Astrocyte of the cerebellum (primary cell): ENCODE measurements around the gene COA8.

Experiments used
- DNase-seq: peaks from one replicate; pipeline ENCODE4 v3.0.0-alpha.2; 2011; ENCODE audit warnings: low read depth
- H3K4me3 ChIP-seq: 2 replicates; pipeline ENCODE4 v1.5.1; 2011; ENCODE audit warnings: mild to moderate bottlenecking, low read depth, low read length, moderate library complexity
- in situ Hi-C: cut with HindIII; loops from 2 replicates; pipeline ENCODE4 v1.10.0; 2017; ENCODE audit warnings: low sequenced_read_pairs
- TF ChIP-seq, protein P1 (sequence below): IDR thresholded peaks from 2 replicates; pipeline ENCODE4 v1.5.1; 2012; ENCODE audit warnings: low read length, low read depth, moderate library complexity, mild to moderate bottlenecking; ENCODE audit errors: missing control alignments

Gene COA8

DNA sequence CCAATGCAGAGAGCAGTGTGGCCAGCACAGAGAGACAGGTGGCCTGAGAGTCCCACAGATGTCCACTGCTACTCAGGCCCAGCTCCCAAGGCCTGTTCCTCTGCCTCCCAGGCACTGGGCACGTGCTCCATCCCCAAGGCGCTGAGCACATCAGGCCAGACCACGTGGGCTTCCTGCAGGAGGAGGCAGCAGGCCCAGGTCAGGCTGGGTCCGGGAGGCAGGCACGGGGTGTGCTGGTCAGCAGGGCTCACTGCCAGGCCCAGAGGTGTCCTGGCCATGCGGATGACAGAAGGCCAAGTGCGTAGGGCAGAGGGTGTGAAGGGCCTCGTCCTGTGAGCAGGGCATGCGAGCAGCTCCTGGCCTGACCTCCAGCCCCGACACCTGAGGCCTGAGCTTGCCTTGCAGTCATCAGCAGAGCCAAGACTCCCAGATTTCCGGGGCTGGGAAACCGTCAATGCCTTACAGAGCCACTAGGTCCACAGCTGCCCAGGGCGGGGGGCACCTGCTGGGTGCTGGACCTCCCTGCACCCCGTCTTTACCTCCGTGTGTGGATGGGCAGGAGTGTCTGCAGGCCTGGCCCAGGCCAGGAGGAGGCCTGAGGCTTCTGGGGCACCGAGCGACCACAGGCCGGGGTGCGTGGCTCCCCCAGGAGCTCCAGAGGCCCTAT, 18.9 kb upstream of the COA8 start:
- no peak for DNase-seq
- TF ChIP-seq, protein P1, sequence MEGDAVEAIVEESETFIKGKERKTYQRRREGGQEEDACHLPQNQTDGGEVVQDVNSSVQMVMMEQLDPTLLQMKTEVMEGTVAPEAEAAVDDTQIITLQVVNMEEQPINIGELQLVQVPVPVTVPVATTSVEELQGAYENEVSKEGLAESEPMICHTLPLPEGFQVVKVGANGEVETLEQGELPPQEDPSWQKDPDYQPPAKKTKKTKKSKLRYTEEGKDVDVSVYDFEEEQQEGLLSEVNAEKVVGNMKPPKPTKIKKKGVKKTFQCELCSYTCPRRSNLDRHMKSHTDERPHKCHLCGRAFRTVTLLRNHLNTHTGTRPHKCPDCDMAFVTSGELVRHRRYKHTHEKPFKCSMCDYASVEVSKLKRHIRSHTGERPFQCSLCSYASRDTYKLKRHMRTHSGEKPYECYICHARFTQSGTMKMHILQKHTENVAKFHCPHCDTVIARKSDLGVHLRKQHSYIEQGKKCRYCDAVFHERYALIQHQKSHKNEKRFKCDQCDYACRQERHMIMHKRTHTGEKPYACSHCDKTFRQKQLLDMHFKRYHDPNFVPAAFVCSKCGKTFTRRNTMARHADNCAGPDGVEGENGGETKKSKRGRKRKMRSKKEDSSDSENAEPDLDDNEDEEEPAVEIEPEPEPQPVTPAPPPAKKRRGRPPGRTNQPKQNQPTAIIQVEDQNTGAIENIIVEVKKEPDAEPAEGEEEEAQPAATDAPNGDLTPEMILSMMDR: no peak
- in situ Hi-C loops: no loop called here
- no peak overlapping the region for H3K4me3 ChIP-seq

DNA sequence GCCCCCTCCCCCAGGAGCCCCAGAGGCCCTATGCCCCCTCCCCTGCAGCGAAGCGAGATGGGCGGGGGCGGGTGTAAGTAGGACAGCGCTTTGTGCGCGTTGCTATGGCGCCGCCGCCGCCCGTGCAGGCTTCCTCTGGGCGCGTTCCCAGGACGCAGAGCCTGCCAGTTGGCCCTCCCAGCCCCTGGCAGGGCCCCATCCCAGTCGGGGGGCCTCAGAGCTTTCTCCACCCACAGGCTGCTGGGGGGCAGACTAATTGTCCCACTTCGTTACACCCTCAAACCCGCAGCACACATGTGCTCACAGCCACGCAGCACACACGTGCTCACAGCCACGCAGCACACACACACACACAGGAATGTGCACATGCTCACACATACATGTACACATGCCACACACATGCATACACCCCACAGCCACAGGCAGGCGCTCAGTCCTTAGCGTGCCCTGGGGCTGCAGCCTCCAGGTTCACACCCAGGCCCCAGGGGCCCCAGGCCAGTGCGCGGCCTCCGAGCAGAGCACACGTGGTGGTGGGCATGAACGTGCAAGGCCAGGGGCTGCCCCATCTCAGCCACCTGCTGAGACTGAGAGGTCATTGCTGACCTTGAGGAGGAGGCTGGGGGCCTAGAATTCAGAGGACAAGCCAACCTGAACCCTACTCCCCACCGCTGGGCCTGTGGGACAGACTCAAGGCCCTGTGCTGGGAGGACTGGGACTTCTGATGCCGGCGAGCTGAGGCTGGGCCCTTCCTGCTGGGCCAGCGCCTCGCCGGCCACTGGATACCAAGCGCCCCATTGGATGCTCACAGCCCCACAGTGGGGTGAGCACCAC, 18.2 kb upstream of the COA8 start:
- DNase-seq: no peak
- TF ChIP-seq, protein P1: no peak
- no peak overlapping the region for H3K4me3 ChIP-seq
- in situ Hi-C loops: no loop called here

DNA sequence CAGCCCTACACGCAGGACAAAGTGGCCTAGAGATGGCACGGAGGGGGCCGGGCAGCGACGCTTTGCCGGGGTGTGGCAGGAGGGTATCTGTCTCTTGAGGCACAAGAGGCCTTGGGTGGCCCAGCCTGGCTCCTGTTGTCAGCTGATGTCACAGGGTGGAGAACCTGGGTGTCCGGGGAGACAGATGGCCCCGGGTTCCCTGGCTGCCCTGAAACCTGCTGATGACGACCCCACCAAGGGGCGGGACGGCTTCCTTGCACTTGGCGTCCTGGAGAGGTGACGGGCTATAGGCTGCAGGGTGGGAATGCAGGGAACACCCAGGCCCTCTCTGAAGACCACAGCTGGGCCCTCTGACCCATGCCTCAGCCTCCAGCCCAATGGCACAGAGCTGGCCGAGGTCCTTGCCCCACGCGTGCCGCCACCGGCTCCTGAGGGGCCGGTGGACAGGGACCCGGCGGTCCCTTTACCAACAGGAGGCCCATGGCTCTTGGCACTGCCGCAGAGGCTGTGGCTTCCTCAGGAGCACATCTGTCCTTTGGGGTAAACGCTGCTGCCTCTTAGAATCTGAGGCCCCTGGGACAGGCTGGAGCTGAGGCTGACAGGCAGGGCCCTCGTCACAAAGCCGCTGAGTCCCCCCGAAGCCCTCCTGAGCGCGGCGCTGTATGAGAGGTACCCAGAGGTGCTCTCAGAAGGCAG, 17.4 kb upstream of the COA8 start:
- no peak for DNase-seq
- in situ Hi-C loops: no loop called here
- TF ChIP-seq, protein P1: no peak
- no peak overlapping the region for H3K4me3 ChIP-seq

DNA sequence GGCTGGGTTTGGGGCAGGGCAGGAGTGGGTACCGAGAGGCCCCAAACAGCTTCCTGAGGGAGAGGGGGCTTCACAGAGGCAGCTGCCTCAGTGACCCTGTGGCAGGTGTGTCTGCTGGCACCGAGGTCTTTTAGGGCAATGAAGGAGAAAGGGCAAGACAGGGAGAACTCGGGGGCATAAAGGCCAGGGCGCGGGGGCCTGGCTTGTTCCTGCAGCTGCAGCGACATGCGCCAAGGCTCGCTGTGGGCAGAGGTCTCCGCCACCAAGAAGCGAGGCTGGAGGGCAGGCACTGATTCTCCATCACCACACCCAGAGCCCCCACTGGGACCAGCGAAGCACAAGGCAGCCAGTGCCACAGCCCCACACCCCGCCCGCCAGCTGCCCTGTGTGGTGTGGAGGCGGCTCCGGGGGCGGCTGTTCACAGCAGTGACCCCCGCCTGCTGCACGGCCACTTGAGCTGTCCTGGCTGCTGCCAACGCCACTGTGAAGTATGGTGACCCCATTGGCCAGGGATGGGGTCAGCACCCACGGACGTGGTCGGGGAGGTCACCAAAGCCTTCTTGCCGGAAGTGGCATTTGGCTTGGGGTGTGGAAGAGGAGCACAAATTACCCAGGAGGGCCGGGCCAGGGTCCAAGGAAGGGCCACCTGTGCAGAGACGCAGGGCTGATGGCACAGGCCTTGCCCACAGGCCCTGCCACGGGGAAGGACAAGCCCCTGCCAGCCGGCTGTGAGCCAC, 16.7 kb upstream of the COA8 start:
- in situ Hi-C loops: no loop called here
- DNase-seq: no peak
- TF ChIP-seq, protein P1: no peak
- no peak overlapping the region for H3K4me3 ChIP-seq

DNA sequence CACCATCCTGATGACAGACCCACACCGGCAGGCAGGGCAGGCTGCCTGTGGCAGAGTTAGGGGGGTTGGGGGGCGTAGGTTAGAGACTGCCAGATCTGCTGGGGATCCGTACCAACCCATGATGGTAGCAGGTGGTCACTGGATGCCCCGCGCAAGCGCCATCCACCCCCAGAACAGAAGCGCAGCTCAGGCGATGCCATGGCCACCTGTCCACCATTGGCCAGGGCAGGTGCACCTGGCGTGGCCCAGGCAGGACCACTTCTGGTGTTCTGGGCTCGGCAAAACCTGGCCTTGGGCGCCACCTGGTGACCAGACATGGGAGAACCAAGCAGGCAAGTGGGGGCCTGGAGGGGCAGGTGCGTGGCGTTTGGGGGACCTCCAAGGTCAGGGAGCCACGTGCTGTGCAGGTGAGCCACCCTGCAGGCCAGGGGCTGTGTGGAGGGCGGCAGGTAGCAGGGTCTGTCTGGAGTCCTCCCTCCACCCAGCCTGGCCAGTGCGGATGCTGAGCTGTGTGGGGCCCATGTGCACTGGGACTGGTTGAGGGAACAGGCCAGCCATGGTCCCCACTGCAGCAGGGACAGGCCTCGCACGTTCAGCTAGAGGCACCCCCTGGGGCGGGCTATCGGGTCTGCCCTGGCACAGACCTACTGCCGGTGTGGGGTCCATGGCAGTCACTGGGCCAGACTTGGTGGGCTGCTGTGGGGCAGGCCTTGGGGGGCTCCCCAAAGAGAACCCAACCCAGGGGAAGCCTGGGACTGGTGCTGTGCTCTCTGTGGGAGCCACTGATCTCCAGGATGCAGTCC, 15.9 kb upstream of the COA8 start:
- no peak overlapping the region for H3K4me3 ChIP-seq
- TF ChIP-seq, protein P1: peak; percentile 75
- in situ Hi-C loops: no loop called here
- DNase-seq: peak; percentile 18
